OCI-LY7 (cell line): ENCODE results near the gene ERP44. TPM values are rescaled to one million over a fixed set of nuclear protein-coding genes. Genes with fewer than 3 reads are reported as not detected.

Experiments used
- BruUV-seq: library from RNA; stranded (reverse); fragments of 400-500 nt; replicated peaks from 2 replicates; lab custom pipeline; 2021; lab: Mats Ljungman, UMichigan
- CTCF ChIA-PET: fragments of 300-600 bp; sonication (Branson Sonifier 250); formaldehyde crosslinking; loops from one replicate; lab custom pipeline; 2022; ENCODE audit warnings: antibody characterized with exemption; ENCODE audit not compliant: unreplicated experiment; lab: Charles Lee
- POLR2A ChIA-PET: fragments of 300-600 bp; sonication (Branson Sonifier 250); formaldehyde crosslinking; loops from one replicate; lab custom pipeline; 2022; ENCODE audit warnings: antibody characterized with exemption; lab: Charles Lee
- DNase-seq: peaks from one replicate; pipeline ENCODE4 v3.0.0-alpha.2; 2015; ENCODE audit warnings: low spot score
- H2AFZ ChIP-seq: fragments of 200-600 bp; sonication (generic), shearing (Covaris generic); 2 replicates; pipeline ENCODE4 v1.6.1; 2014; ENCODE audit warnings: mild to moderate bottlenecking, antibody characterized with exemption, low read length, moderate library complexity
- H3K27ac ChIP-seq: fragments of 200-600 bp; sonication (generic); 2 replicates; pipeline ENCODE4 v1.5.1; 2014; ENCODE audit warnings: mixed run types, low read depth, mild to moderate bottlenecking, moderate library complexity, low read length, inconsistent platforms; ENCODE audit not compliant: poor library complexity, severe bottlenecking
- H3K36me3 ChIP-seq: fragments of 200-600 bp; sonication (generic); 2 replicates; pipeline ENCODE4 v1.6.1; 2014; ENCODE audit warnings: mild to moderate bottlenecking, antibody characterized with exemption, low read length, moderate library complexity, mixed read lengths; ENCODE audit not compliant: insufficient read depth
- H3K4me1 ChIP-seq: fragments of 200-600 bp; sonication (generic); 2 replicates; pipeline ENCODE4 v1.5.1; 2014; ENCODE audit warnings: mild to moderate bottlenecking, low read length; ENCODE audit not compliant: insufficient read depth, poor library complexity, severe bottlenecking
- H3K4me2 ChIP-seq: fragments of 200-600 bp; sonication (generic); 2 replicates; pipeline ENCODE4 v1.6.1; 2014; ENCODE audit warnings: mild to moderate bottlenecking, low read length
- H3K4me3 ChIP-seq: fragments of 200-600 bp; sonication (generic); 2 replicates; pipeline ENCODE4 v1.5.1; 2014; ENCODE audit warnings: mild to moderate bottlenecking, low read depth, low read length; ENCODE audit not compliant: poor library complexity, severe bottlenecking
- H3K79me2 ChIP-seq: fragments of 200-600 bp; sonication (generic); 2 replicates; pipeline ENCODE4 v1.6.1; 2016; ENCODE audit warnings: low read depth, mild to moderate bottlenecking, low read length, moderate library complexity, mixed read lengths; ENCODE audit not compliant: insufficient read depth
- H3K9me2 ChIP-seq: fragments of 200-600 bp; sonication (generic); 2 replicates; pipeline ENCODE4 v1.6.1; 2016; ENCODE audit warnings: mild to moderate bottlenecking, low read length, mixed read lengths; ENCODE audit not compliant: insufficient read depth
- H3K9me3 ChIP-seq: fragments of 200-600 bp; sonication (generic); 2 replicates; pipeline ENCODE4 v1.6.1; 2014; ENCODE audit warnings: mild to moderate bottlenecking, mixed run types, low read length, mixed read lengths
- H4K20me1 ChIP-seq: fragments of 200-600 bp; sonication (generic); 2 replicates; pipeline ENCODE4 v1.6.1; 2014; ENCODE audit warnings: mild to moderate bottlenecking, antibody characterized with exemption, low read length, moderate library complexity, mixed read lengths; ENCODE audit not compliant: insufficient read depth
- CTCF ChIP-seq: fragments of 200-600 bp; sonication (generic); conservative IDR thresholded peaks from 2 replicates; pipeline ENCODE4 v1.5.1; 2014; ENCODE audit warnings: mild to moderate bottlenecking, antibody characterized with exemption, low read length, moderate library complexity, mixed read lengths
- EZH2phosphoT487 ChIP-seq: fragments of 200-600 bp; sonication (generic); IDR thresholded peaks from 2 replicates; pipeline ENCODE4 v1.6.1; 2018; ENCODE audit warnings: low read depth, borderline replicate concordance, mild to moderate bottlenecking, mixed run types, antibody characterized with exemption, low read length, moderate library complexity, mixed read lengths
- intact Hi-C: fragments of 100-400 bp; cut with micrococcal nuclease; formaldehyde crosslinking; loops from one replicate; pipeline ENCODE4 v1.10.0; 2022; ENCODE audit not compliant: unreplicated experiment
- total RNA-seq, 2 experiments: library from RNA; depleted of rRNA in 1 of 2; stranded (reverse); fragments of >200 nt in 1 of 2; shearing (Covaris generic) in 1 of 2; gene quantifications; 2 replicates each; pipeline ENCODE4 v1.2.3, GENCODE V29; 2014 to 2022

The ERP44 gene
- total RNA-seq, 2 experiments from 2014 or later: 19.3 to 28.1 TPM

DNA sequence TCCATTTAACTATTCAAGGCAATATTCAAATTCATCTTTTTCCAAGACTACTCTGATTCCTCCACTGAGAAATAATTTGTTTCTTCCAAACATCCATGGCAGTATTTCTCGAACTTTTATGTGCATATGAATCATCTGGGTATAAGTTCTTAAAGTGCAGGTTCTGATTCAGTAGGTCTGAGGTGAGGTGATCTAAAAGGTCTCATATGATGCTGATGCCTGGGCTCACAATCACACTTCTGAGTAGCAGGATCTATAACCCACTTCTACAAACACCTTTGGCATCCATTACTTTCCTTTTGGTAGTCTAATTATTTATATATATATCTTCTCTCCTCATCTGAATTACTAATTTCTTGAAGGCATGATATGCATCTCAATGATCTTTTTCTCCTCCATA, 7.2 kb downstream of the ERP44 start:
- DNase-seq: no peak
- CTCF ChIA-PET: no interaction called here
- Histone ChIP-seq H3K4me2 (peak overlapping the region; percentile 72), H3K4me3 (no peak overlapping the region), H3K4me1 (peaks cover 100% of the 10 kb centered on the region), H3K79me2 (peaks cover 100% of the 10 kb centered on the region), H3K27ac (peak overlapping the region; percentile 62), H3K9me3 (no peaks in the 10 kb centered on the region), H2AFZ (no peak overlapping the region), H4K20me1 (peaks cover 3% of the 10 kb centered on the region; the same call in 1 of the 2 replicates), H3K9me2 (no peaks in the 10 kb centered on the region), H3K36me3 (peaks cover 32% of the 10 kb centered on the region)
- no peak for TF ChIP-seq EZH2phosphoT487
- no peak for TF ChIP-seq CTCF
- POLR2A ChIA-PET: interaction anchor here (7.7 kb wide), 1 partner anchor 8 kb away, joined by 108 read pairs; no protein-coding TSS in a partner anchor
- intact Hi-C loops: loop anchor here (10.0 kb wide), 1 partner anchor 977 kb away; no protein-coding TSS in a partner anchor
- no TSS peak for BruUV-seq

DNA sequence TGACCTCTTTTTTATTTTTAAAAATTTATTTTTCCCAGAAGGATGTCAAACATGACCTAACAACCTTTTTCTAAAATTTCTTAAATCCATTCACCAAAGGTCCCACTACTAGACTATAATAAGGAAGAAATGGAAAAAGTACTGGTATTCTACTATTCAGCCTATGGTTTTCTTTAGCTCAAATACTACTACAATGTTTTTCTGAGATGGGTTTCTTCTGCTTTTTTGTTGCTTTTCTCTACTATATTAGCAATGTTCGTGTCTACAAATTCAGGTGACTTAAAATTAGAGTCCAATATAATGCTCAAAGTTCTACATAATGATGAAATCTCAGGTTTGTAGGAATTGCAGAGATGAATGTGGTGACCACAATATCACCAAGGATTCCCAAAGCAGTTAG, 7.9 kb downstream of the ERP44 start:
- Histone ChIP-seq H3K4me1 (peaks cover 100% of the 10 kb centered on the region), H3K9me2 (no peaks in the 10 kb centered on the region), H3K9me3 (no peaks in the 10 kb centered on the region), H3K36me3 (peaks cover 32% of the 10 kb centered on the region), H3K27ac (peak overlapping the region; percentile 62), H3K4me3 (no peak overlapping the region), H3K4me2 (peak overlapping the region; percentile 72), H2AFZ (no peak overlapping the region), H4K20me1 (0 out of 2 replicates have a peak, but pooled peaks cover 3% of the 10 kb centered on the region), H3K79me2 (peaks cover 100% of the 10 kb centered on the region)
- POLR2A ChIA-PET: interaction anchor here (0.7 to 1.9 kb wide), 5 partner anchors 7 to 866 kb away, joined by 3 to 15 read pairs (median 3); partner anchors contain the start of genes ERP44 and INVS
- no TSS peak for BruUV-seq
- CTCF ChIA-PET: no interaction called here
- no peak for TF ChIP-seq EZH2phosphoT487
- no peak for TF ChIP-seq CTCF
- no peak for DNase-seq
- intact Hi-C loops: loop anchor here (10.0 kb wide), 1 partner anchor 976 kb away; no protein-coding TSS in a partner anchor

- Histone ChIP-seq H4K20me1 (no peaks in the 10 kb centered on the region), H3K9me2 (no peaks in the 10 kb centered on the region), H3K27ac (peak overlapping the region; percentile 95), H3K4me1 (peaks cover 95% of the 10 kb centered on the region), H3K79me2 (peaks cover 100% of the 10 kb centered on the region), H2AFZ (no peak overlapping the region), H3K4me3 (peak overlapping the region; percentile 43), H3K9me3 (no peaks in the 10 kb centered on the region), H3K4me2 (peak overlapping the region; percentile 85), H3K36me3 (peaks cover 20% of the 10 kb centered on the region; the same call in 1 of the 2 replicates)
- CTCF ChIA-PET: no interaction called here
- no TSS peak for BruUV-seq
- intact Hi-C loops: no loop called here
- POLR2A ChIA-PET: no interaction called here
- TF ChIP-seq EZH2phosphoT487 (no peak), CTCF (no peak)
- DNase-seq: no peak
Observed at GRCh38 chr9:100088202-100088601, 10.6 kb downstream of the ERP44 start.
